NB4 (cell line): ENCODE data around the gene ERBIN.

Experiments
- CTCF ChIP-seq: IDR thresholded peaks from one replicate; pipeline ENCODE4 v1.5.1; 2012; ENCODE audit warnings: low read depth, low read length
- MYC ChIP-seq: IDR thresholded peaks from 2 replicates; pipeline ENCODE4 v1.6.1; 2011; ENCODE audit warnings: low read depth, low read length
- POLR2A ChIP-seq: IDR thresholded peaks from 2 replicates; pipeline ENCODE4 v1.6.1; 2011; ENCODE audit warnings: mild to moderate bottlenecking; ENCODE audit not compliant: insufficient read length; ENCODE audit errors: extremely low read depth

GRCh38 chr5:66113160-66113559 is 186.8 kb downstream of the ERBIN start:
- TF ChIP-seq CTCF = no peak
- TF ChIP-seq POLR2A = no peak
- TF ChIP-seq MYC = no peak
